Measurements from ENCODE around the gene TMEM154. TPM values are rescaled to one million over a fixed set of nuclear protein-coding genes. Genes with fewer than 3 reads are reported as not detected.

The TMEM154 gene
- total RNA-seq, 4 donors from 2014 or later: 1.3 to 4.5 (median 2.9) TPM

DNA sequence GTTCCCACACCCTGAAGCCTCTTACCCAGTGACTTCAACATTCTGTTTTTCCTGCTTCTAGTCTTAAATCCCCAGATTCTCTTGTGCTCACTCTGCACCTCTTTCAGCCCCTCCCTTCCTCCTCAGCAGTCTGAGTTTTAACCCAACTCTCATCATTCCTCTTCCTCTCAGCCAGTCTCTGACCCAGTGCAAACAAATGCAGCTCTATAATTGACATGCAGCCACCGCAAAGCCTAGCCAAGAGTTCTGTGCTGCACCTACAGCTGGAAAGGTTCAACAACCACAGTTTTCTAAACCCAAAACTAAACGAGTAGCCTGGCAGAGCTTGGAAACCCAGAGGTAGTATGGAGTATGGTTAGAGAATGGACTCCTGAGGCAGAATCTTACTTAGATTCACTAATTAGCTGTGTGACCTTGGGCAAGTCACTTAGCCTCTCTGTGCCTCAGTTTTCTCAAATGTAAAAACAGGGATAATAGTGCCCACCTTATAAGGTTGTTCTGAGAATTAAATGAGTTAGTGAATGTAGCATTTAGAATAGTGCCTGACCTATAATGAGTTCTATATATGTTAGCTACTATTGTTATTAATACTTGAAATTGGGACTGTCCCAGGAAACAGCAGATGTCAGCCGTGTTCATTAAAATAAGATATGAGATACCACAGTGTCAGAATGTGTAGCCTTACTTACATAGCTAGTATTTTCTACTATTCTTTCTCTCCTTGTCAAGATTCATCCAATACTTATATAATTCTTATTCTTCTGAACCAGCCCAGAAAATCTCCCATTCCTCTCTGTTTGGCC, 3.5 kb downstream of the TMEM154 start:
- no peak overlapping the region for H3K27ac ChIP-seq
- no peak overlapping the region for H3K4me3 ChIP-seq
- no peaks in the 10 kb centered on the region for H3K27me3 ChIP-seq
- H3K36me3 ChIP-seq: no peaks in the 10 kb centered on the region
- intact Hi-C loops (cut with DNase I; ENCODE audit: low total_unique reads): no loop called here
- no peaks in the 10 kb centered on the region for H3K4me1 ChIP-seq
- TF ChIP-seq POLR2A (IDR thresholded peaks at IDR 0.05): no peak
- no peak for TF ChIP-seq CTCF (IDR thresholded peaks at IDR 0.05)
- H3K9me3 ChIP-seq: no peaks in the 10 kb centered on the region
- no peak for DNase-seq

- H3K4me1 ChIP-seq: no peaks in the 10 kb centered on the region
- H3K9me3 ChIP-seq: no peaks in the 10 kb centered on the region
- no peak overlapping the region for H3K4me3 ChIP-seq
- TF ChIP-seq POLR2A (IDR thresholded peaks at IDR 0.05) (no peak), CTCF (IDR thresholded peaks at IDR 0.05) (no peak)
- no peaks in the 10 kb centered on the region for H3K27me3 ChIP-seq
- no peak overlapping the region for H3K27ac ChIP-seq
- intact Hi-C loops (cut with DNase I; ENCODE audit: low total_unique reads): no loop called here
- DNase-seq: no peak
- H3K36me3 ChIP-seq: no peaks in the 10 kb centered on the region
Measured at GRCh38 chr4:152674359-152674758, 5.4 kb downstream of the TMEM154 start.

- Histone ChIP-seq H3K27ac (no peak overlapping the region), H3K9me3 (no peaks in the 10 kb centered on the region), H3K4me3 (no peak overlapping the region), H3K27me3 (no peaks in the 10 kb centered on the region), H3K4me1 (no peaks in the 10 kb centered on the region), H3K36me3 (no peaks in the 10 kb centered on the region)
- no peak for TF ChIP-seq CTCF (IDR thresholded peaks at IDR 0.05)
- TF ChIP-seq POLR2A (IDR thresholded peaks at IDR 0.05): no peak
- no peak for DNase-seq
- intact Hi-C loops (cut with DNase I; ENCODE audit: low total_unique reads): no loop called here
Measured at GRCh38 chr4:152673489-152673888, 6.3 kb downstream of the TMEM154 start.

DNA sequence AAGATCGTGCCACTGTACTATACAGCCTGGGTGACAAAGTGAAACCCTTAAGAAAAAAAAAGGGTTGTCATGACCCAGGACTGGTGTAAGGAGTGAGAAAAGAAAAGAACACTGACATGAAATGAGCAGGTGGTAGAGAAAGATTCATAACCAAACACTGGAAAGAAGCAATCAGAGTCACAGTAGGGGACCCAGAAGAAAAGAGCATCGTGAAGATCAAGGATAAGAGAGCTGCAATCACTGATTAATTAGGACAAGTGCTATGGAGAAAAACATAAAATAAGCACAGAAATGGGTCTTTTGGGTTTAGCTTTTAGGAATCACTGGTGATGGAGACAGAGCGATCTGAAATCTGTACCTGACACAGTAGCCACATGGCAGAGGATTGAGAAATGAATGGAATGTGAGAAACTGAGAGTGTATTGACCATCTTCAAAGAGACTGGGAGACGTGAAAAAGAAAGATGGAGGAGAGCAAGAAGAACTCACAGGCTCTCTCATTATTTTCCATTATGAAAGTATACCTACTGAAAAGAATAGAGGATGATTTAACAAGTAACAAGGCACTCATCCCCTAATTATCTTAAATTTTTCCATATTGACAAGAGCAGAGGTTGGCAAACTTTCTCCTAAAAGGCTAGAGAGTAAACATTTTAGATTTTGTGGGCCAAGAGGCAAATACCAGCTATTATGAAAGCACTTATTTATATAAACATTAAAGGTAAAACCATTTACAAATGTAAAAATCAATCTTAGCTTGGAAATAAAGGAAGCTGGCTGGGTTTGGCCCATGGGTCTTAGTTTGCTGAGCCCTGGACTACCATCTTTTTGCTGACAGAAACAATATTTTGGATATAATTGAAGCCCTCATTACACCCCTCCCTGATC, 7.3 kb downstream of the TMEM154 start:
- H3K4me1 ChIP-seq: no peaks in the 10 kb centered on the region
- TF ChIP-seq CTCF (IDR thresholded peaks at IDR 0.05) (no peak), POLR2A (IDR thresholded peaks at IDR 0.05) (no peak)
- H3K36me3 ChIP-seq: no peaks in the 10 kb centered on the region
- DNase-seq: no peak
- no peak overlapping the region for H3K27ac ChIP-seq
- H3K9me3 ChIP-seq: no peaks in the 10 kb centered on the region
- intact Hi-C loops (cut with DNase I; ENCODE audit: low total_unique reads): no loop called here
- no peaks in the 10 kb centered on the region for H3K27me3 ChIP-seq
- H3K4me3 ChIP-seq: no peak overlapping the region

All from uterus (tissue), 4 donors.